HepG2 (cell line): Measurements from ENCODE around the gene TPRN. TPM values are rescaled to one million over a fixed set of nuclear protein-coding genes. Genes with fewer than 3 reads are reported as not detected.

Experiments used
- CSRNP1 ChIP-seq: sonication (generic); formaldehyde crosslinking; IDR thresholded peaks from 2 replicates; pipeline ENCODE4 v1.8.1; 2023; ENCODE audit warnings: mild to moderate bottlenecking, missing genetic modification reagents
- GLI4 ChIP-seq: sonication (generic); formaldehyde crosslinking; IDR thresholded peaks from 2 replicates; pipeline ENCODE4 v1.5.1; 2020; ENCODE audit warnings: missing genetic modification reagents, mild to moderate bottlenecking, moderate library complexity, borderline replicate concordance
- HMGA1 ChIP-seq: sonication (generic); formaldehyde crosslinking; conservative IDR thresholded peaks from 2 replicates; pipeline ENCODE4 v1.4.0; 2020; ENCODE audit warnings: missing genetic modification reagents
- POGZ ChIP-seq: sonication (generic); formaldehyde crosslinking; IDR thresholded peaks from 2 replicates; pipeline ENCODE4 v1.4.0; 2020; ENCODE audit warnings: mild to moderate bottlenecking, missing genetic modification reagents
- PRDM4 ChIP-seq: sonication (generic); formaldehyde crosslinking; IDR thresholded peaks from 2 replicates; pipeline ENCODE4 v1.9.0; 2021; ENCODE audit warnings: missing genetic modification reagents, borderline replicate concordance
- SIX4 ChIP-seq: sonication (generic); formaldehyde crosslinking; IDR thresholded peaks from 2 replicates; pipeline ENCODE4 v1.4.0; 2020; ENCODE audit warnings: missing genetic modification reagents
- ZBTB3 ChIP-seq: sonication (generic); formaldehyde crosslinking; IDR thresholded peaks from 2 replicates; pipeline ENCODE4 v1.4.0; 2020; ENCODE audit warnings: low read depth, mild to moderate bottlenecking, moderate library complexity, missing genetic modification reagents, borderline replicate concordance
- ZNF264 ChIP-seq: sonication (generic); formaldehyde crosslinking; IDR thresholded peaks from 2 replicates; pipeline ENCODE4 v1.4.0; 2020; ENCODE audit warnings: missing genetic modification reagents
- ZNF552 ChIP-seq: sonication (generic); formaldehyde crosslinking; IDR thresholded peaks from 2 replicates; pipeline ENCODE4 v1.9.0; 2022; ENCODE audit warnings: missing genetic modification reagents, mild to moderate bottlenecking, borderline replicate concordance
- ZNF609 ChIP-seq: sonication (generic); formaldehyde crosslinking; IDR thresholded peaks from 2 replicates; pipeline ENCODE4 v1.4.0; 2020; ENCODE audit warnings: mild to moderate bottlenecking, missing genetic modification reagents, borderline replicate concordance
- ZNF644 ChIP-seq: IDR thresholded peaks from 2 replicates; pipeline ENCODE4 v1.6.1; 2016; ENCODE audit warnings: low read depth
- ZNF672 ChIP-seq: sonication (generic); formaldehyde crosslinking; IDR thresholded peaks from 2 replicates; pipeline ENCODE4 v1.8.1; 2022; ENCODE audit warnings: missing genetic modification reagents
- ZNF691 ChIP-seq: sonication (generic); formaldehyde crosslinking; IDR thresholded peaks from 2 replicates; pipeline ENCODE4 v1.4.0; 2020; ENCODE audit warnings: missing genetic modification reagents, low read depth, mild to moderate bottlenecking, borderline replicate concordance
- ZNF724P ChIP-seq: sonication (generic); formaldehyde crosslinking; IDR thresholded peaks from 2 replicates; pipeline ENCODE4 v1.8.0; 2022; ENCODE audit warnings: missing genetic modification reagents, borderline replicate concordance
- ZSCAN12 ChIP-seq: sonication (generic); formaldehyde crosslinking; IDR thresholded peaks from 2 replicates; pipeline ENCODE4 v1.9.0; 2021; ENCODE audit warnings: mild to moderate bottlenecking, missing genetic modification reagents
- ZUFSP ChIP-seq: sonication (generic); formaldehyde crosslinking; IDR thresholded peaks from 2 replicates; pipeline ENCODE4 v1.9.0; 2021; ENCODE audit warnings: missing genetic modification reagents, mild to moderate bottlenecking, borderline replicate concordance
- polyA plus RNA-seq, 8 experiments: library from polyadenylated mRNA; depleted of rRNA in 3 of 8; stranded (reverse) in 7 of 8; unstranded in 1 of 8; fragments of >200 nt; fragmentation: Illumina TruSeq in 4 of 8; extraction: Trizol in 4 of 8; gene quantifications; 2 replicates each; pipeline versions ENCODE4 v1.2.1 to v1.2.3, GENCODE V29; 2011 to 2016; ENCODE audit warnings: low read depth in 4 of 8, missing spikeins in 1 of 8, mixed read lengths in 1 of 8; ENCODE audit not compliant: insufficient read depth in 1 of 8
- total RNA-seq, 5 experiments: library from RNA; depleted of rRNA; stranded (reverse); fragments of >200 nt; fragmentation: Illumina TruSeq; extraction: Trizol; gene quantifications; 2 replicates each; pipeline ENCODE4 v1.2.3, GENCODE V29; 2016; ENCODE audit warnings: low read depth in 1 of 5

Gene TPRN
- total and polyA plus RNA-seq, 2 of the 13 experiments (the other 11 are each of a cell fraction or from before 2014, with no cell fraction given) = 10.1 to 19.2 TPM

- TF ChIP-seq ZNF609 (CRISPR knock-in tag) (peak; percentile 12; the same call in 1 of the 2 replicates), ZUFSP (CRISPR knock-in tag) (no peak), ZSCAN12 (CRISPR knock-in tag) (no peak), ZNF724P (no peak), PRDM4 (CRISPR knock-in tag) (no peak), GLI4 (no peak), ZNF552 (no peak), SIX4 (CRISPR knock-in tag) (no peak), ZNF264 (no peak), ZNF644 (CRISPR knock-in tag) (no peak), ZNF691 (CRISPR knock-in tag) (peak; percentile 76; the same call in 1 of the 2 replicates), POGZ (CRISPR knock-in tag) (no peak), CSRNP1 (no peak), HMGA1 (CRISPR knock-in tag) (no peak), ZBTB3 (CRISPR knock-in tag) (no peak), ZNF672 (no peak)
These were observed 22.8 kb upstream of the TPRN start (continued) for GRCh38 chr9:137223078-137223970.
